HEK293 (cell line): ENCODE data around the gene CALML4.

Experiments used
- GLI4 ChIP-seq: fragments of 450-650 bp; formaldehyde crosslinking; IDR thresholded peaks from 2 replicates; pipeline ENCODE4 v1.5.1; 2016; ENCODE audit warnings: missing biosample characterization, missing genetic modification characterization
- IKZF3 ChIP-seq: fragments of 450-650 bp; IDR thresholded peaks from 2 replicates; pipeline ENCODE4 v1.5.0; 2018; ENCODE audit warnings: missing biosample characterization, mild to moderate bottlenecking, missing genetic modification characterization, moderate library complexity
- KLF8 ChIP-seq: fragments of 450-650 bp; formaldehyde crosslinking; IDR thresholded peaks from 2 replicates; pipeline ENCODE4 v1.5.1; 2016; ENCODE audit warnings: missing biosample characterization, missing genetic modification characterization
- ZBTB17 ChIP-seq: fragments of 450-650 bp; formaldehyde crosslinking; IDR thresholded peaks from 2 replicates; pipeline ENCODE4 v1.5.1; 2016; ENCODE audit warnings: missing biosample characterization, missing genetic modification characterization
- ZBTB20 ChIP-seq: fragments of 450-650 bp; formaldehyde crosslinking; IDR thresholded peaks from 2 replicates; pipeline ENCODE4 v1.5.1; 2016; ENCODE audit warnings: missing biosample characterization, missing genetic modification characterization
- ZFP3 ChIP-seq: fragments of 450-650 bp; formaldehyde crosslinking; IDR thresholded peaks from 2 replicates; pipeline ENCODE4 v1.5.1; 2016; ENCODE audit warnings: low read depth, missing biosample characterization, missing genetic modification characterization
- ZNF10 ChIP-seq: fragments of 450-650 bp; formaldehyde crosslinking; IDR thresholded peaks from 2 replicates; pipeline ENCODE4 v1.5.1; 2017; ENCODE audit warnings: missing biosample characterization, missing genetic modification characterization
- ZNF112 ChIP-seq: fragments of 450-650 bp; formaldehyde crosslinking; IDR thresholded peaks from 2 replicates; pipeline ENCODE4 v1.5.0; 2017; ENCODE audit warnings: missing biosample characterization, missing genetic modification characterization
- ZNF155 ChIP-seq: fragments of 450-650 bp; formaldehyde crosslinking; IDR thresholded peaks from 2 replicates; pipeline ENCODE4 v1.5.1; 2016; ENCODE audit warnings: missing biosample characterization, missing genetic modification characterization
- ZNF157 ChIP-seq: fragments of 450-650 bp; formaldehyde crosslinking; IDR thresholded peaks from 2 replicates; pipeline ENCODE4 v1.5.1; 2016; ENCODE audit warnings: missing biosample characterization, missing genetic modification characterization
- ZNF175 ChIP-seq: fragments of 450-650 bp; formaldehyde crosslinking; IDR thresholded peaks from 2 replicates; pipeline ENCODE4 v1.5.1; 2016; ENCODE audit warnings: missing biosample characterization, missing genetic modification characterization
- ZNF214 ChIP-seq: fragments of 450-650 bp; formaldehyde crosslinking; IDR thresholded peaks from 2 replicates; pipeline ENCODE4 v1.5.1; 2017; ENCODE audit warnings: missing biosample characterization, mild to moderate bottlenecking, missing genetic modification characterization, borderline replicate concordance
- ZNF311 ChIP-seq: fragments of 450-650 bp; formaldehyde crosslinking; IDR thresholded peaks from 2 replicates; pipeline ENCODE4 v1.5.1; 2017; ENCODE audit warnings: missing biosample characterization, missing genetic modification characterization, borderline replicate concordance
- ZNF335 ChIP-seq: fragments of 450-650 bp; formaldehyde crosslinking; conservative IDR thresholded peaks from 2 replicates; pipeline ENCODE4 v1.5.1; 2016; ENCODE audit warnings: missing biosample characterization, missing genetic modification characterization
- ZNF391 ChIP-seq: fragments of 450-650 bp; formaldehyde crosslinking; IDR thresholded peaks from 2 replicates; pipeline ENCODE4 v1.5.1; 2016; ENCODE audit warnings: low read depth, missing biosample characterization, missing genetic modification characterization, borderline replicate concordance
- ZNF426 ChIP-seq: fragments of 450-650 bp; formaldehyde crosslinking; IDR thresholded peaks from 2 replicates; pipeline ENCODE4 v1.5.1; 2017; ENCODE audit warnings: missing biosample characterization, missing genetic modification characterization, mild to moderate bottlenecking, inconsistent platforms, moderate library complexity
- ZNF596 ChIP-seq: fragments of 450-650 bp; IDR thresholded peaks from 2 replicates; pipeline ENCODE4 v1.5.0; 2018; ENCODE audit warnings: missing biosample characterization, mild to moderate bottlenecking, missing genetic modification characterization, moderate library complexity
- ZNF623 ChIP-seq: fragments of 450-650 bp; formaldehyde crosslinking; IDR thresholded peaks from 2 replicates; pipeline ENCODE4 v1.5.1; 2016; ENCODE audit warnings: missing biosample characterization, missing genetic modification characterization
- ZNF624 ChIP-seq: fragments of 450-650 bp; formaldehyde crosslinking; IDR thresholded peaks from 2 replicates; pipeline ENCODE4 v1.5.1; 2017; ENCODE audit warnings: missing biosample characterization, missing genetic modification characterization
- ZNF658 ChIP-seq: fragments of 450-650 bp; formaldehyde crosslinking; IDR thresholded peaks from 2 replicates; pipeline ENCODE4; 2016; ENCODE audit warnings: missing biosample characterization, missing genetic modification characterization
- ZNF664 ChIP-seq: fragments of 450-650 bp; formaldehyde crosslinking; IDR thresholded peaks from 2 replicates; pipeline ENCODE4 v1.5.1; 2016; ENCODE audit warnings: missing biosample characterization, missing genetic modification characterization
- ZNF707 ChIP-seq: fragments of 450-650 bp; formaldehyde crosslinking; IDR thresholded peaks from 2 replicates; pipeline ENCODE4 v1.5.1; 2016; ENCODE audit warnings: missing biosample characterization, missing genetic modification characterization
- ZNF776 ChIP-seq: fragments of 450-650 bp; formaldehyde crosslinking; IDR thresholded peaks from 2 replicates; pipeline ENCODE4 v1.5.0; 2017; ENCODE audit warnings: missing biosample characterization, missing genetic modification characterization, borderline replicate concordance
- TF ChIP-seq, protein P1 (sequence below): fragments of 450-650 bp; formaldehyde crosslinking; IDR thresholded peaks from 2 replicates; pipeline ENCODE4 v1.5.1; 2017; ENCODE audit warnings: missing biosample characterization, mild to moderate bottlenecking, missing genetic modification characterization, moderate library complexity
- TF ChIP-seq, protein P2 (sequence below): fragments of 450-650 bp; formaldehyde crosslinking; IDR thresholded peaks from 2 replicates; pipeline ENCODE4 v1.5.1; 2016; ENCODE audit warnings: missing biosample characterization, missing genetic modification characterization
- TF ChIP-seq, protein P3 (sequence below): fragments of 450-650 bp; formaldehyde crosslinking; IDR thresholded peaks from 2 replicates; pipeline ENCODE4 v1.5.1; 2017; ENCODE audit warnings: missing biosample characterization, missing genetic modification characterization
- TF ChIP-seq, protein P4 (sequence below): fragments of 450-650 bp; formaldehyde crosslinking; IDR thresholded peaks from 2 replicates; pipeline ENCODE4 v1.5.1; 2016; ENCODE audit warnings: missing biosample characterization, missing genetic modification characterization
- TF ChIP-seq, protein P5 (sequence below): fragments of 450-650 bp; formaldehyde crosslinking; IDR thresholded peaks from 2 replicates; pipeline ENCODE4 v1.5.1; 2016; ENCODE audit warnings: missing biosample characterization, missing genetic modification characterization
- TF ChIP-seq, protein P6 (sequence below): fragments of 450-650 bp; formaldehyde crosslinking; IDR thresholded peaks from 2 replicates; pipeline ENCODE4 v1.5.0; 2017; ENCODE audit warnings: missing biosample characterization, missing genetic modification characterization, borderline replicate concordance

The CALML4 gene

DNA sequence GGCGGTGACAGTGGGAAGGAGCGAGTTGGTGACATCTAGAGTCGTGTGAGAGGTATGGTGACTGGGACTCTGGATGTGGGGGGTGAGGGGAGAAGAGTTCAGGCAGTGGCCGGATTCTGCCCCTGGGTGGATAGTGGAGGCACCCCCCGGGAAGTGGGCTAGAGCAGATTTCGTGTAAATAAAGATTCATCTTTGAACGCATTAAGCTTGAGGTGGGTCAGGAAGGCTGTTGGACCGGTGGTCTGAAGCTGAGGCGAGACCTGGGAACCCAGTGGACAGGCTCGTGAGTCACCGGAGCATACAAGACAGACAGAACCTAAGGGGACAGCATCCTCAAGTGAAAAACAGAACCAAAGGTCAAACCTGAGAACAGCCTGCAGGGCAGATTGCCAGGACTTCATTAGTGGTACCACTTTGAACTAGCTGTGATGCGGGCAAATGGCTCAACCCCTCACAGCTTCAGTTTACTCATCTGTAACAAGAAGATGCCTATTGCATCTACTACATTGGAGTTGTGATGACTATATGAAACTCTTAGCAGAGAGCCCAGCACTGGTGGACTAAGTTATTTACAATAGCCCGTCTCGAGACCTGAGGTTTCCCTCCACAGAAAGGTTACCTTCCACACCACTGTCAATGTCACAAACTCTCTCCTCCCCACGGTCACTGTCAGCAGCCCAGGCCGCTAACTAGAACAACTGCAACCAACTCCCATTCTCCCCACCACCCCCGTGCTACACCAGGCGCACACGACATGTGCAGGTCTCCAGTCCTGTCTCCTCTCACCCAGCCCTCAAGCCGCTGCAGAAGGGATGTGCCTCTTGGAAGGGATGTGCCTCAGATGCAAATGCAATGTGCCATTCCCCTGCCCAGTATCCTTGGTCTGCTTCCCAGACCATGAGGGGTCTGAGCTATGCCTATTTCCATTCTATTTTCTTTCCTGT lies 25.3 kb upstream of the CALML4 start (continued):
- TF ChIP-seq ZBTB17 (tag by site-specific recombination) (no peak), ZNF335 (tag by site-specific recombination) (no peak), ZNF707 (tag by site-specific recombination) (no peak), ZBTB20 (peak; percentile 10), ZFP3 (tag by site-specific recombination) (no peak), IKZF3 (no peak), ZNF426 (tag by site-specific recombination) (no peak), ZNF391 (tag by site-specific recombination) (no peak), ZNF596 (no peak), ZNF776 (tag by site-specific recombination) (no peak), ZNF624 (tag by site-specific recombination) (no peak), ZNF175 (no peak), ZNF311 (no peak), ZNF112 (tag by site-specific recombination) (no peak), ZNF157 (tag by site-specific recombination) (no peak), ZNF658 (no peak), ZNF155 (tag by site-specific recombination) (no peak), ZNF623 (no peak), ZNF214 (tag by site-specific recombination) (no peak), ZNF664 (no peak), KLF8 (tag by site-specific recombination) (no peak), GLI4 (tag by site-specific recombination) (no peak), ZNF10 (tag by site-specific recombination) (no peak)
- TF ChIP-seq, protein P1, sequence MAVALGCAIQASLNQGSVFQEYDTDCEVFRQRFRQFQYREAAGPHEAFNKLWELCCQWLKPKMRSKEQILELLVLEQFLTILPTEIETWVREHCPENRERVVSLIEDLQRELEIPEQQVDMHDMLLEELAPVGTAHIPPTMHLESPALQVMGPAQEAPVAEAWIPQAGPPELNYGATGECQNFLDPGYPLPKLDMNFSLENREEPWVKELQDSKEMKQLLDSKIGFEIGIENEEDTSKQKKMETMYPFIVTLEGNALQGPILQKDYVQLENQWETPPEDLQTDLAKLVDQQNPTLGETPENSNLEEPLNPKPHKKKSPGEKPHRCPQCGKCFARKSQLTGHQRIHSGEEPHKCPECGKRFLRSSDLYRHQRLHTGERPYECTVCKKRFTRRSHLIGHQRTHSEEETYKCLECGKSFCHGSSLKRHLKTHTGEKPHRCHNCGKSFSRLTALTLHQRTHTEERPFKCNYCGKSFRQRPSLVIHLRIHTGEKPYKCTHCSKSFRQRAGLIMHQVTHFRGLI (tag by site-specific recombination): no peak
- TF ChIP-seq, protein P2, sequence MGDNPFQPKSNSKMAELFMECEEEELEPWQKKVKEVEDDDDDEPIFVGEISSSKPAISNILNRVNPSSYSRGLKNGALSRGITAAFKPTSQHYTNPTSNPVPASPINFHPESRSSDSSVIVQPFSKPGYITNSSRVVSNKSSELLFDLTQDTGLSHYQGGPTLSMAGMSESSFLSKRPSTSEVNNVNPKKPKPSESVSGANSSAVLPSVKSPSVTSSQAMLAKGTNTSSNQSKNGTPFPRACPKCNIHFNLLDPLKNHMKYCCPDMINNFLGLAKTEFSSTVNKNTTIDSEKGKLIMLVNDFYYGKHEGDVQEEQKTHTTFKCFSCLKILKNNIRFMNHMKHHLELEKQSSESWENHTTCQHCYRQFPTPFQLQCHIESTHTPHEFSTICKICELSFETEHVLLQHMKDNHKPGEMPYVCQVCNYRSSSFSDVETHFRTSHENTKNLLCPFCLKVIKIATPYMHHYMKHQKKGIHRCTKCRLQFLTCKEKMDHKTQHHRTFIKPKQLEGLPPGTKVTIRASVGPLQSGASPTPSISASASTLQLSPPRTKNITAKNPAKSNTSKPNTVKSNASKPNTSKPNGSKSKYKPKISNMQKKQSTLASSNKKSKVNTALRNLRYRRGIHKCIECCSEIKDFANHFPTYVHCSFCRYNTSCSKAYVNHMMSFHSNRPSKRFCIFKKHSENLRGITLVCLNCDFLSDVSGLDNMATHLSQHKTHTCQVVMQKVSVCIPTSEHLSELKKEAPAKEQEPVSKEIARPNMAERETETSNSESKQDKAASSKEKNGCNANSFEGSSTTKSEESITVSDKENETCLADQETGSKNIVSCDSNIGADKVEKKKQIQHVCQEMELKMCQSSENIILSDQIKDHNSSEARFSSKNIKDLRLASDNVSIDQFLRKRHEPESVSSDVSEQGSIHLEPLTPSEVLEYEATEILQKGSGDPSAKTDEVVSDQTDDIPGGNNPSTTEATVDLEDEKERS (tag by site-specific recombination): no peak
- TF ChIP-seq, protein P3, sequence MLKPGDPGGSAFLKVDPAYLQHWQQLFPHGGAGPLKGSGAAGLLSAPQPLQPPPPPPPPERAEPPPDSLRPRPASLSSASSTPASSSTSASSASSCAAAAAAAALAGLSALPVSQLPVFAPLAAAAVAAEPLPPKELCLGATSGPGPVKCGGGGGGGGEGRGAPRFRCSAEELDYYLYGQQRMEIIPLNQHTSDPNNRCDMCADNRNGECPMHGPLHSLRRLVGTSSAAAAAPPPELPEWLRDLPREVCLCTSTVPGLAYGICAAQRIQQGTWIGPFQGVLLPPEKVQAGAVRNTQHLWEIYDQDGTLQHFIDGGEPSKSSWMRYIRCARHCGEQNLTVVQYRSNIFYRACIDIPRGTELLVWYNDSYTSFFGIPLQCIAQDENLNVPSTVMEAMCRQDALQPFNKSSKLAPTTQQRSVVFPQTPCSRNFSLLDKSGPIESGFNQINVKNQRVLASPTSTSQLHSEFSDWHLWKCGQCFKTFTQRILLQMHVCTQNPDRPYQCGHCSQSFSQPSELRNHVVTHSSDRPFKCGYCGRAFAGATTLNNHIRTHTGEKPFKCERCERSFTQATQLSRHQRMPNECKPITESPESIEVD (tag by site-specific recombination): no peak
- TF ChIP-seq, protein P4, sequence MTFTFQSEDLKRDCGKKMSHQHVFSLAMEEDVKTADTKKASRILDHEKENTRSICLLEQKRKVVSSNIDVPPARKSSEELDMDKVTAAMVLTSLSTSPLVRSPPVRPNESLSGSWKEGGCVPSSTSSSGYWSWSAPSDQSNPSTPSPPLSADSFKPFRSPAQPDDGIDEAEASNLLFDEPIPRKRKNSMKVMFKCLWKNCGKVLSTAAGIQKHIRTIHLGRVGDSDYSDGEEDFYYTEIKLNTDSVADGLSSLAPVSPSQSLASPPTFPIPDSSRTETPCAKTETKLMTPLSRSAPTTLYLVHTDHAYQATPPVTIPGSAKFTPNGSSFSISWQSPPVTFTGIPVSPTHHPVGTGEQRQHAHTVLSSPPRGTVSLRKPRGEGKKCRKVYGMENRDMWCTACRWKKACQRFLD (tag by site-specific recombination): no peak
- TF ChIP-seq, protein P5, sequence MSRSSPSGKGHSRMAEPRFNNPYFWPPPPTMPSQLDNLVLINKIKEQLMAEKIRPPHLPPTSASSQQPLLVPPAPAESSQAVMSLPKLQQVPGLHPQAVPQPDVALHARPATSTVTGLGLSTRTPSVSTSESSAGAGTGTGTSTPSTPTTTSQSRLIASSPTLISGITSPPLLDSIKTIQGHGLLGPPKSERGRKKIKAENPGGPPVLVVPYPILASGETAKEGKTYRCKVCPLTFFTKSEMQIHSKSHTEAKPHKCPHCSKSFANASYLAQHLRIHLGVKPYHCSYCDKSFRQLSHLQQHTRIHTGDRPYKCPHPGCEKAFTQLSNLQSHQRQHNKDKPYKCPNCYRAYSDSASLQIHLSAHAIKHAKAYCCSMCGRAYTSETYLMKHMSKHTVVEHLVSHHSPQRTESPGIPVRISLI (tag by site-specific recombination): no peak
- TF ChIP-seq, protein P6, sequence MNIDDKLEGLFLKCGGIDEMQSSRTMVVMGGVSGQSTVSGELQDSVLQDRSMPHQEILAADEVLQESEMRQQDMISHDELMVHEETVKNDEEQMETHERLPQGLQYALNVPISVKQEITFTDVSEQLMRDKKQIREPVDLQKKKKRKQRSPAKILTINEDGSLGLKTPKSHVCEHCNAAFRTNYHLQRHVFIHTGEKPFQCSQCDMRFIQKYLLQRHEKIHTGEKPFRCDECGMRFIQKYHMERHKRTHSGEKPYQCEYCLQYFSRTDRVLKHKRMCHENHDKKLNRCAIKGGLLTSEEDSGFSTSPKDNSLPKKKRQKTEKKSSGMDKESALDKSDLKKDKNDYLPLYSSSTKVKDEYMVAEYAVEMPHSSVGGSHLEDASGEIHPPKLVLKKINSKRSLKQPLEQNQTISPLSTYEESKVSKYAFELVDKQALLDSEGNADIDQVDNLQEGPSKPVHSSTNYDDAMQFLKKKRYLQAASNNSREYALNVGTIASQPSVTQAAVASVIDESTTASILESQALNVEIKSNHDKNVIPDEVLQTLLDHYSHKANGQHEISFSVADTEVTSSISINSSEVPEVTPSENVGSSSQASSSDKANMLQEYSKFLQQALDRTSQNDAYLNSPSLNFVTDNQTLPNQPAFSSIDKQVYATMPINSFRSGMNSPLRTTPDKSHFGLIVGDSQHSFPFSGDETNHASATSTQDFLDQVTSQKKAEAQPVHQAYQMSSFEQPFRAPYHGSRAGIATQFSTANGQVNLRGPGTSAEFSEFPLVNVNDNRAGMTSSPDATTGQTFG (tag by site-specific recombination): no peak
